Measurements from ENCODE around the gene SYCN.

SYCN gene

GRCh38 chr19:39194832-39195542 is 9.1 kb downstream of the SYCN start:
- no peak for DNase-seq (ENCODE audit: low read depth in 2 of 2)

- DNase-seq (ENCODE audit: low read depth in 2 of 2): no peak
Observed at GRCh38 chr19:39193803-39194202, 10.3 kb downstream of the SYCN start.

- no peak for DNase-seq (ENCODE audit: low read depth in 2 of 2)
Observed at GRCh38 chr19:39192846-39193245, 11.2 kb downstream of the SYCN start.

DNA sequence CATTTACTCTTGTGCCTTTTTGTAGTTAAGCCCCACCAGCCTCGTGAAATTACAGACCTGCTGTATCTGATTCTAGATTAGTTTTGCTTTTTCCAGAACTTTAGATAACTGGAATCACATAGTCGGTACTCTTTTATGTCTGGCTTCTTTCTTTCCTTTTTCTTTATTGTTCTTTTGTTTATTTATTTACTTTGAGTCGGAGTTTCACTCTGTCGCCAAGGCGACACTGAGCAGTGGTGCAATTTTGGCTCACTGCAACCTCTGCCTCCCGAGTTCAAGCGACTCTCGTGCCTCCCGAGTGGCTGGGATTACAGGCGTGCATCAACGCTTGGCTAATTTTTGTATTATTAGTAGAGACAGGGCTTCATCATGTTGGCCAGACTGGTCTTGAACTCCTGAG is 13.3 kb downstream of the SYCN start:
- no peak for DNase-seq (ENCODE audit: low read depth in 2 of 2)

GRCh38 chr19:39188960-39189359 is 15.1 kb downstream of the SYCN start:
- no peak for DNase-seq (ENCODE audit: low read depth in 2 of 2)

DNA sequence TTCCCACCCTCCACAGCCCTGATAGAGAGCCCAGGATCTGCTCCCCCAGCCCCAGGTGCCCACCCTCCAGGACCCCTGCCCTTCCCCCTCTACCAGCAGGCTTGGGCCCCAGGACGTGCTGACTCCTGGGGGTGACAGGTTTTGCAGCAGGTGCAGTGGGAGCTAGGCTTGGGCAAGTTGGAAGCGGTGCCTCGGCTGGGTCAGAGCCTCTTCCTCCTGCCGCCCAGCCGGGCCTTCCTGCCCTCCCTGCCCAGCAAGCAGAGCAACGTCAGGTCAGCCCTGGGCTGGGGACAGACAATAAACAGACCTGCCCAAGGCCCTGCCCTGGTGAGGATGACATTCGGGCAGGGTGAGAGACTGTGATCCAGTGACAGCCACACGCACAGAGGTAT is 16.5 kb downstream of the SYCN start:
- no peak for DNase-seq (ENCODE audit: low read depth in 2 of 2)

GRCh38 chr19:39186391-39186790 is 17.7 kb downstream of the SYCN start:
- DNase-seq (ENCODE audit: low read depth in 2 of 2): no peak

DNA sequence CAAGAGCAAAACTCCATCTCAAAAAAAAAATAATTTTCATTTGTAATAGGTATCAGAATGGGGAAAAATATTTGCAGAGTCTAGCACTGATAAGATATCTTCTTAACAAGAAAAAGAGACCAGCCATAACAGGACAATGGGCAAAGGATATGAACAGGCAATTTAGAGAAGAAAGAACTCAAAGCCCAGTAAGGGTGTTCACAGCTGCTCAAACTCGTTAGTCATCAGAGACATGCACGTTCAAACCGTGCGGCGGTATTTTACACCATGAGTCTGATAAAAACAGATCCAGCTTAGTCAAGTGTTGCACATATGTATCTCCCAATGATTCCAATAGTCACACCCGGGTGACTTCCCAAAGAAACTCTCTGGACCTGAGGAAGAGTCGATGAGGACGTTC is 21.0 kb downstream of the SYCN start:
- DNase-seq (ENCODE audit: low read depth in 2 of 2): no peak

DNA sequence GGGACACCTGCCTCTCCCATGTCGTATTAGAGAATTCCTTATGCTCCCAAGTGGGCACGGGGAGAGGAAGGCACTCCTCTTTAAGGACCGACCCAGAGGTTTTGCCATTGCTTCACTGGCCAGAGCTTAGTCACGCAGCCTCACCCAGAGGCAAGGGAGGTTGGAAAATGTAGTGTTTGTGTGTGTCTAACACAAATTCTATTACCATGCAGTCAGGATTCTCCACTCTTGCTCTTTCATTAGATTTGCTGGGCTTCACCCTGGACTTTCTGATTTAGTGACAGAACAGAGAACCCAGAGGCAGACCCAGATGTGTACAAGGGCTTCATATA is 21.9 kb downstream of the SYCN start:
- DNase-seq (ENCODE audit: low read depth in 2 of 2): no peak

GRCh38 chr19:39181500-39182173 is 22.4 kb downstream of the SYCN start:
- DNase-seq (ENCODE audit: low read depth in 2 of 2): no peak

DNA sequence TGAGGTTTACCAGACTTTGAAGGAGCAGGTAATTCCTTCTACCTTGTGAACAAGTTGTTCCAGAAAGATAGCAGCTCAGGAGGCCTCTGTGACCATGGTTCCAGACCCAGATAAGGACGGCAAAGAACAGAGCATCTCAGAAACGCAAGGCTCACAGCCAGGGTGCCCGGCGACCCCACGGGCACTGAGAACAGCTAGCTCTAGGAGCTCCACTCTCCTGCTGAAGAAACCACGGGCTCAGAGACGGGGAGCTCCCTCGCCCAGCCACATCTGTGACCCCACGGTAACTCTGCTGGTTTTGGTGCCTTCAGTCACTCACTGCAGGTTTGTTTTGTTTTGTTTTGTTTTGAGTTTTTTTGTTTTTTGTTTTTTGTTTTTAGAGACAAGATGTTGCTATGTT is 23.3 kb downstream of the SYCN start:
- no peak for DNase-seq (ENCODE audit: low read depth in 2 of 2)

DNA sequence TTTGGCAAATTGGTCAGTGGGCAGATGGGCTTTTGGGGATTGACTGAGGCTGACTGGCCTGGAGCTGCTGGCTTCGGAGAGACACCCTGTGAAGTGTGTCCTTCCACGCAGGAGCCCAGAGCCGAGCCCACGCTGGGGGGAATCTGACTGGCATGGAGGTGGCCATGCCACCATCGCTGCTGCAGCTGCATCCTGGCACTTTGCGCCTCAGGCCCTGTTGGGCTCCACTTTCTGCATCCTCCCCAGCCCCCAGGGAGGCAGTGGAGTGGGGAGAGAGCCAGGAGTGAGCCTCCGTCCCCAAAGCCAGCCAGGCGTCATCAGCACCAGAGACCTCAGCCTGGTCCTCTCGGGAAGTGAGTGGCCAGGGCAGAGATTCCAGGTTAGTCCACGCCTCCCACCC is 24.3 kb downstream of the SYCN start:
- DNase-seq (ENCODE audit: low read depth in 2 of 2): no peak

DNA sequence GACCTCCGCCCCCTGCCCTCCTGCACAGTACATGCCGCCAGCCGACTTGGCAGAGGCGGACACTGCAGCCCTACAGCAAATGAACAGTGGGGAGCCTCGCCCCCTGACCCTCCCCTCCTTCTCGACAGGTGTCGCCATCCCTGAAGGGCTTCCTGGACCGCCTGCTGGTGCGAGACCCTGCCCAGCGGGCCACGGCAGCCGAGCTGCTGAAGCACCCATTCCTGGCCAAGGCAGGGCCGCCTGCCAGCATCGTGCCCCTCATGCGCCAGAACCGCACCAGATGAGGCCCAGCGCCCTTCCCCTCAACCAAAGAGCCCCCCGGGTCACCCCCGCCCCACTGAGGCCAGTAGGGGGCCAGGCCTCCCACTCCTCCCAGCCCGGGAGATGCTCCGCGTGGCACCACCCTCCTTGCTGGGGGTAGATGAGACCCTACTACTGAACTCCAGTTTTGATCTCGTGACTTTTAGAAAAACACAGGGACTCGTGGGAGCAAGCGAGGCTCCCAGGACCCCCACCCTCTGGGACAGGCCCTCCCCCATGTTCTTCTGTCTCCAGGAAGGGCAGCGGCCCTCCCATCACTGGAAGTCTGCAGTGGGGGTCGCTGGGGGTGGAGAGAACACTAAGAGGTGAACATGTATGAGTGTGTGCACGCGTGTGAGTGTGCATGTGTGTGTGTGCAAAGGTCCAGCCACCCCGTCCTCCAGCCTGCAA is 25.6 kb downstream of the SYCN start:
- DNase-seq (ENCODE audit: low read depth in 2 of 2): no peak

DNA sequence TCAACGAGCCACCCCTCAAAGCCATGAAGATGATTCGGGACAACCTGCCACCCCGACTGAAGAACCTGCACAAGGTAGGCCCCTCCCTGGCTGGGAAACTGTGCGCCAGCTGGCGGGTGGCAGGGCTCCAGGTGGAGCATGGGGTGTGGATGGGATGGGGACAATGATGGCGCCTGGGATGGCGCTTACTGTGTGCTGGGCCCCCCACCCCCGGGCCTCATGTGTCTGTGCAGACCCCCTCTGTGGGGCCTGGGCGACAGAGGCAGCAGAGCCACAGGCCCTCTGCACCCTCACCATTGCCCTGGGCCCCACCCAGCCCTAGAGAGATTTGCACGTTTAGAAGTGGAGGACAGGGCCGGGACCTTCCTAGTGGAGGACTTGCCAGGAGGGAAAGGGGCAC is 26.3 kb downstream of the SYCN start:
- DNase-seq (ENCODE audit: low read depth in 2 of 2): no peak

GRCh38 chr19:39177110-39177699 is 26.9 kb downstream of the SYCN start:
- no peak for DNase-seq (ENCODE audit: low read depth in 2 of 2)

GRCh38 chr19:39175564-39175963 is 28.5 kb downstream of the SYCN start:
- no peak for DNase-seq (ENCODE audit: low read depth in 2 of 2)

- no peak for DNase-seq (ENCODE audit: low read depth in 2 of 2)
Observed at GRCh38 chr19:39174558-39175544, 29.2 kb downstream of the SYCN start.

DNA sequence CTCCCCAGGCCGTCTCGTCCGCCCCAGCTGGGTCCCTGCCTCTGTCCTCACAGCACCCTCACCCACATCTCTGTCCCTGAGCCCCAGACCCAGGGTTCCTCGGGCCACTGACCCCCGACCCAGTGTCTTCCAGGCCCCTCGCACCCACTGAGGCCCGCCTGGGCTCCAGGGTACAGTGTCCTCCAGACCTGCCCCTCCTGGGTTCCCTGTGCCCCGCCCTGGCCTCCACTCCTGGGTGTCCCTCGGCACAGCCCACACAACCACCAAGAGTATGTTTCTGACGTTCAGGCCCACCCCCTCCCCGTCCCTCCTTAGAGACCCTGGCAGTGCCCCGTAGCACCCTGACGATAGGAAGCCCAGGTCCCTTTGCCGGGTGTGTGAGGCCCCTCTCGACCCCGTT is 29.9 kb downstream of the SYCN start:
- no peak for DNase-seq (ENCODE audit: low read depth in 2 of 2)

GRCh38 chr19:39173502-39173991 is 30.5 kb downstream of the SYCN start:
- DNase-seq (ENCODE audit: low read depth in 2 of 2): no peak

GRCh38 chr19:39172700-39173501 is 31.2 kb downstream of the SYCN start:
- DNase-seq (ENCODE audit: low read depth in 2 of 2): no peak
